PC-9 (cell line): ENCODE measurements around the gene MORC2. TPM values are rescaled to one million over a fixed set of nuclear protein-coding genes. Genes with fewer than 3 reads are reported as not detected.

Experiments used
- BruUV-seq: library from RNA; stranded (reverse); fragments of 400-500 nt; replicated peaks from 2 replicates; lab custom pipeline; 2021; lab: Mats Ljungman, UMichigan
- CTCF ChIA-PET: fragments of 300-600 bp; sonication (Branson Sonifier 250); formaldehyde crosslinking; loops from one replicate; lab custom pipeline; 2022; ENCODE audit warnings: antibody characterized with exemption; lab: Charles Lee
- POLR2A ChIA-PET: fragments of 300-600 bp; sonication (Branson Sonifier 250); formaldehyde crosslinking; loops from one replicate; lab custom pipeline; 2022; ENCODE audit warnings: antibody characterized with exemption; ENCODE audit not compliant: unreplicated experiment; lab: Charles Lee
- DNase-seq, 2 experiments: peaks; one replicate each; pipeline versions ENCODE4 v3.0.0 to v3.0.0-alpha.2; 2015 to 2022; ENCODE audit warnings: mixed read lengths in 1 of 2
- H2AFZ ChIP-seq: fragments of 200-600 bp; sonication (generic); 2 replicates; pipeline ENCODE4 v1.8.1; 2017; ENCODE audit warnings: antibody characterized with exemption
- H3F3A ChIP-seq: fragments of 200-600 bp; sonication (generic); 2 replicates; pipeline ENCODE4 v1.8.1; 2017; ENCODE audit warnings: antibody characterized with exemption, mild to moderate bottlenecking, low read depth; ENCODE audit not compliant: insufficient read depth
- H3K27ac ChIP-seq: fragments of 200-600 bp; sonication (generic); 2 replicates; pipeline ENCODE4 v1.6.1; 2016; ENCODE audit warnings: mixed run types
- H3K27me3 ChIP-seq: fragments of 200-600 bp; sonication (generic); 2 replicates; pipeline ENCODE4 v1.6.1; 2016; ENCODE audit warnings: low read depth, mixed run types; ENCODE audit not compliant: insufficient read depth
- H3K36me3 ChIP-seq: fragments of 200-600 bp; sonication (generic); 2 replicates; pipeline ENCODE4 v1.6.1; 2016; ENCODE audit warnings: low read depth, mixed run types
- H3K4me1 ChIP-seq: fragments of 200-600 bp; sonication (generic); replicated peaks from 2 replicates; pipeline ENCODE4 v1.6.1; 2016; ENCODE audit warnings: mixed run types; ENCODE audit not compliant: insufficient read depth
- H3K4me2 ChIP-seq: fragments of 200-600 bp; sonication (generic); 2 replicates; pipeline ENCODE4 v1.6.1; 2017; ENCODE audit warnings: mixed run types
- H3K4me3 ChIP-seq: fragments of 200-600 bp; sonication (generic); 2 replicates; pipeline ENCODE4 v1.6.1; 2016; ENCODE audit warnings: mixed run types
- H3K79me2 ChIP-seq: fragments of 200-600 bp; sonication (generic); 2 replicates; pipeline ENCODE4 v1.6.1; 2017; ENCODE audit warnings: low read depth, mixed run types
- H3K9me2 ChIP-seq: fragments of 200-600 bp; sonication (generic); 2 replicates; pipeline ENCODE4 v1.8.1; 2017; ENCODE audit warnings: mild to moderate bottlenecking; ENCODE audit not compliant: insufficient read depth
- H3K9me3 ChIP-seq: fragments of 200-600 bp; sonication (generic); 2 replicates; pipeline ENCODE4 v1.8.1; 2016; ENCODE audit warnings: low read depth; ENCODE audit not compliant: insufficient read depth
- H4K20me1 ChIP-seq: fragments of 200-600 bp; sonication (generic); 2 replicates; pipeline ENCODE4 v1.8.1; 2017; ENCODE audit not compliant: insufficient read depth
- CTCF ChIP-seq: fragments of 200-600 bp; sonication (generic); conservative IDR thresholded peaks from 2 replicates; pipeline ENCODE4 v1.6.1; 2017; ENCODE audit warnings: mixed run types, antibody characterized with exemption, mild to moderate bottlenecking, moderate library complexity
- EZH2 ChIP-seq: fragments of 200-600 bp; sonication (generic); IDR thresholded peaks from 2 replicates; pipeline ENCODE4 v1.8.0; 2017; ENCODE audit warnings: antibody characterized with exemption, low read depth
- intact Hi-C: fragments of 100-400 bp; cut with micrococcal nuclease; formaldehyde crosslinking; loops from one replicate; pipeline ENCODE4 v1.10.0; 2022; ENCODE audit not compliant: unreplicated experiment
- total RNA-seq: library from RNA; stranded (reverse); gene quantifications from 2 replicates; pipeline ENCODE4 v1.2.3, GENCODE V29; 2021

MORC2 gene
- total RNA-seq, 1 experiment from 2014 or later, result 39.8 TPM

- H3K27ac ChIP-seq, result no peak overlapping the region
- intact Hi-C loops, result no loop called here
- no peaks in the 10 kb centered on the region for H3K36me3 ChIP-seq
- BruUV-seq, result no TSS peak
- H3F3A ChIP-seq, result peaks cover 20% of the 10 kb centered on the region
- no peak overlapping the region for H3K4me2 ChIP-seq
- H3K9me2 ChIP-seq, result no peaks in the 10 kb centered on the region
- H3K79me2 ChIP-seq, result no peaks in the 10 kb centered on the region
- no peak for DNase-seq
- no peaks in the 10 kb centered on the region for H3K9me3 ChIP-seq
- ChIA-PET POLR2A (no interaction called here), CTCF (no interaction called here)
- H2AFZ ChIP-seq, result no peak overlapping the region
- H3K4me1 ChIP-seq, result peaks cover 32% of the 10 kb centered on the region
- no peak for TF ChIP-seq CTCF
- TF ChIP-seq EZH2, result no peak
- no peaks in the 10 kb centered on the region for H4K20me1 ChIP-seq
- no peaks in the 10 kb centered on the region for H3K27me3 ChIP-seq
- H3K4me3 ChIP-seq, result no peak overlapping the region
These were observed 88.4 kb downstream of the MORC2 start for GRCh38 chr22:30880181-30880601.

GRCh38 chr22:30879415-30879797 lies 89.2 kb downstream of the MORC2 start:
- Histone ChIP-seq H3K9me3 (no peaks in the 10 kb centered on the region), H3K36me3 (no peaks in the 10 kb centered on the region), H3K4me3 (no peak overlapping the region), H3K4me1 (peaks cover 32% of the 10 kb centered on the region), H3K27me3 (no peaks in the 10 kb centered on the region), H2AFZ (no peak overlapping the region), H3K79me2 (no peaks in the 10 kb centered on the region), H4K20me1 (no peaks in the 10 kb centered on the region), H3F3A (peaks cover 20% of the 10 kb centered on the region), H3K9me2 (no peaks in the 10 kb centered on the region), H3K27ac (no peak overlapping the region), H3K4me2 (no peak overlapping the region)
- BruUV-seq, result no TSS peak
- POLR2A ChIA-PET, result no interaction called here
- intact Hi-C loops, result no loop called here
- CTCF ChIA-PET, result no interaction called here
- no peak for DNase-seq
- TF ChIP-seq EZH2, result no peak
- TF ChIP-seq CTCF, result no peak

GRCh38 chr22:30878516-30879414 lies 89.8 kb downstream of the MORC2 start:
- Histone ChIP-seq H3K36me3 (no peaks in the 10 kb centered on the region), H4K20me1 (no peaks in the 10 kb centered on the region), H2AFZ (no peak overlapping the region), H3K4me1 (peaks cover 31% of the 10 kb centered on the region), H3F3A (peaks cover 20% of the 10 kb centered on the region), H3K9me3 (no peaks in the 10 kb centered on the region), H3K27me3 (no peaks in the 10 kb centered on the region), H3K27ac (no peak overlapping the region), H3K9me2 (no peaks in the 10 kb centered on the region), H3K79me2 (no peaks in the 10 kb centered on the region), H3K4me2 (no peak overlapping the region), H3K4me3 (no peak overlapping the region)
- intact Hi-C loops, result no loop called here
- TF ChIP-seq CTCF, result no peak
- TF ChIP-seq EZH2, result no peak
- no TSS peak for BruUV-seq
- DNase-seq, result no peak
- CTCF ChIA-PET, result no interaction called here
- POLR2A ChIA-PET, result no interaction called here
